GM18526 (cell line): ENCODE measurements around the gene STK39.

Source experiments
- POLR2A ChIP-seq: IDR thresholded peaks from 3 replicates; pipeline ENCODE4 v1.6.1; 2011; ENCODE audit not compliant: insufficient read length; ENCODE audit errors: extremely low read depth

Gene STK39

GRCh38 chr2:168246483-168247340, 683 bp downstream of the STK39 start:
- TF ChIP-seq POLR2A, result no peak

- TF ChIP-seq POLR2A, result no peak
Observed at GRCh38 chr2:168246072-168246482, 1.3 kb downstream of the STK39 start.

DNA sequence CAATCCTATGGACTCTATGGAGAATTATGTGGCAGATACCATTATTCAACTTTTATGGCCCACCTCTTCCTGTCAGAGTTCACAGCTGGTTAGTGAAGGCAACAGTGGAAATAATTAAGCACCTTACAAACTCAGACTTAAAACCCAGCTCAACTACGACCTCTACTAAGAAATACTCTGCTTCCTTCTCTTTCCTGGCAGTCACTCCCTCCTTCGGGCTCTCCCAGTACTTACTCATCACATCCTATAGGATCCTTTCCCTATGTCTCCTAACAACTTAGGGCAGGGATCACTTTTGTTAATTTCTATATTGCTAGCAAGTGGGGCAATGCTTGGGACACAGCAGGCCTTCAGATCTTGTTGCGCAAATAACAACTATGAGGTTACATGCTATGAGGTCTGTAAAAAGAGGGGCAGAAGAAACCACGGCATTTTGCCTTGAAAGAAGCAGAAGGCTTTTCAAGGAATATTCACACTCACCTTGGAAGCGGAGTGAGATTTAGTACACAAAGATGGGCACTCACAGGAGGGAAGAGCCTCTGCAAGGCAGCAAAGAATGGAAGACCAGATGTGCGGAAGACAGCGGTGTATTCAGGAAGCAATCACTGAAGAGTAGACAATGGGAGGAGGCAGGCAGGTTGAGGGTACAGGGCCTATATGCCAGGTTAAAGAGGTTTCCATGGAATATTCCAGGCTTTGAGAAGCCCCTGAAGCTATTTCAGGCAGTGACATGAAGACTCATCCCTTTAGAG, 2.1 kb downstream of the STK39 start:
- TF ChIP-seq POLR2A, result no peak

- no peak for TF ChIP-seq POLR2A
Observed at GRCh38 chr2:168244318-168244717, 3.1 kb downstream of the STK39 start.

DNA sequence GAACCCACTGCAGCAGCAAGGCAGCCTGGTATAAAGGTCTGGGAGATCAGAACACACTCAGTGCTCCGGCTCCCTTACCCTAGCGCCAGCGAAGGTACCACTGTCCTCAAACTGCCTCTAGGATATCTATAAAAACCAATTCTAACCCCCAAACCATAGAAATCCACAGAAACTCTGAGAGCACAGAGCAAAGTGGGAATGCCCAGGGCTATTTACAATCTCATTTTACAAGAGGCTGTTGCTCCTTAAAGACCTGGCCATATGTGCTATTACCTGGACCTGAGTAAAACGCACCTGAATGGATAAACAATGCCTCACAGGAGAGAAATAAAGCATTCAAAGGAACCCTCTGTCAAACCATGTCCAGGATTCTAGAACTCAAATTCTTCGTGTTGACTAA, 4.3 kb downstream of the STK39 start:
- TF ChIP-seq POLR2A, result no peak

DNA sequence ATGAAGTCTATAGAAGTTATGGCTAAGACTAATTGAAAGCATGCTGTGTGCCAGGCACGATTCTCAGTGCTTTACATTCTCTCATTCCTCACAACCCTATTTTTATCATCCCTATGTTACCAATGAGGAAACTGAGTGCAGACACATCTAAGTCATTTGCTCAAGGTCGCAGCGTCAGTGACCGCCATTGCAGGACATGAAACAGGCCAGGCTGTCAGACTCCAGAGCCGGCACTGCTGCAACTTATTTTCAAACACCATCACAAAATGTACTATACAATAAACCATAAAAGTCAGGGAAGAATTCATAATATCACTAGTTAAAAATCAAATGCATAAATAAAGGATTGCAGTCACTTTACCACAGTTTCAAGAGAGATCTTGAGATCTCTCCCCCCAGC, 5.6 kb downstream of the STK39 start:
- no peak for TF ChIP-seq POLR2A

GRCh38 chr2:168241208-168241607, 6.2 kb downstream of the STK39 start:
- TF ChIP-seq POLR2A, result no peak

GRCh38 chr2:168239281-168239680, 8.1 kb downstream of the STK39 start:
- no peak for TF ChIP-seq POLR2A

DNA sequence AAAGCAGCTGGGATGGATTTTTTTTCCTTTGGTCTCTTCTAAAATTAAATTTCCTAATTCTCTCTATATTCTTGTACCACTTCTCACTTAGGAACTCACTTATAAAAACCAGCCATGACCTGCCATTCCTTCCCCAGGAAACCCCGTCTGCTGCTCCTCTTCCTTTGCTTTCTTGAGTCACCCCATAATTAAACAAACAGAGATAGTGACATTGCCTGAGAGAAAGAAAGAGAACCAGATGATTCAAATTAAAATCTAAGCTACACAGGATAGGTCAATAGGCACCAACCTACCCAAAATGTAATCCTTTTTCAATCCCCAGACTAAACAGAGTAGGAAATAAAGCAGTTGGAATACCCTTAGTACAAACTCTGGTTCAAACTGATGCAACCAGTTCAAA, 9.7 kb downstream of the STK39 start:
- no peak for TF ChIP-seq POLR2A

DNA sequence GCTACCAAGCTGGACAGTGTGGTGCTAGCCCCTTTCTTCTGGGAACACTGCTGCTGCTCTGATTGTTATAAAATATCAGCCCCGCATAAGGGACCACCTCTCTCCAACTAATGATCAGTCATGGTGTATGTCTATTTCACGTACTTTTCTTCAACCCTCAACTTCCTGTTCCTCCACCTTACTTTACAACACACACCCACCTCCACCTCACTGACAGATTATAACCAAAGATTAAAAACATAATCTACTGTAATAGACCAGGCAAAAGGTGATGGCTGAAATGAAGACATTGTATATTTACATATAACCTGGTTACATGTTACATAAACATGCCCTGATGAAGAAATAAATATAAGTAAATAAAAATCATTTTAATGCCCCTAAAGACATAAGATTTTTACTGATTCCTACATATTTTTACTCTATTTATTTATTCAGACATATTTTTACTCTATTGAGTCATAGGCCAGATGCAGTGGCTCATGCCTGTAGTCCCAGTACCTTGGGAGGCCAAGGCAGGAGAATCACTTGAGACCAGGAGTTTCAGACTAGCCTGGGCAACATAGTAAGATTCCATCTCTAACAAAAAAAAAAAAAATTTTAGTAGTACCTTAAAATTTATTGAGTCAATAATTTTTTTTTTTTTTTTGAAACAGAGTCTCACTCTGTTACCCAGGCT, 12.8 kb downstream of the STK39 start:
- TF ChIP-seq POLR2A, result no peak

DNA sequence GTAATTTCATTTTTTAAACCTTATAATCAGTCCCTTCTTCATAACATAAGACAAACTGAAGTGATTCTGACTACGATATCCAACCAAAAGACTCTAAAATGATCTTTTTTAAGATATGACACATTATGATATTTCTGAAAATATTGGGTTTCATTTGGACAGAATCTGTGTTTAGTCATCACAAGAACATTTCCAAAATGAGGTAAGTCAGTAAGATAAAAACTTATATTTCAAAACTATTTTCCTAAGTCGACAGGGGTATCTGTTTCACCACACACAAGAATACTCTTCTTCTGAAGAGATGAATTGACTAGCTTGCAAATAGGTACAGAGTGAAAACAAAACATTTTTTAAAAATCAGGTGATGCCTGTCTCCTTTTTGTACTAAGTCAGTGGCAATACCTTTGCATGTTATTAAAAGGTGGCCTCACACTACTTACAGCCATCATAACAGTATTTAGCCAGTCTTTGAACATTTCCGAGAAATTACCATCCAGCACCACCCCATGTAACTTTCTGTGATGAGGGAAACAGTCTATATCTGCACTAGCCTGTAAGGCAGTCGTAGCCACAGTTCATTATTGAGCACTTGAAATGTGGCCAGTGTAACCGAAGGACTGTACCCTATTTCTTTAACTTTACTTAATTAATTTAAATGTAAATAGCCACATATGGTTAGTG, 13.5 kb downstream of the STK39 start:
- no peak for TF ChIP-seq POLR2A

GRCh38 chr2:168233166-168233565, 14.2 kb downstream of the STK39 start:
- TF ChIP-seq POLR2A, result no peak

DNA sequence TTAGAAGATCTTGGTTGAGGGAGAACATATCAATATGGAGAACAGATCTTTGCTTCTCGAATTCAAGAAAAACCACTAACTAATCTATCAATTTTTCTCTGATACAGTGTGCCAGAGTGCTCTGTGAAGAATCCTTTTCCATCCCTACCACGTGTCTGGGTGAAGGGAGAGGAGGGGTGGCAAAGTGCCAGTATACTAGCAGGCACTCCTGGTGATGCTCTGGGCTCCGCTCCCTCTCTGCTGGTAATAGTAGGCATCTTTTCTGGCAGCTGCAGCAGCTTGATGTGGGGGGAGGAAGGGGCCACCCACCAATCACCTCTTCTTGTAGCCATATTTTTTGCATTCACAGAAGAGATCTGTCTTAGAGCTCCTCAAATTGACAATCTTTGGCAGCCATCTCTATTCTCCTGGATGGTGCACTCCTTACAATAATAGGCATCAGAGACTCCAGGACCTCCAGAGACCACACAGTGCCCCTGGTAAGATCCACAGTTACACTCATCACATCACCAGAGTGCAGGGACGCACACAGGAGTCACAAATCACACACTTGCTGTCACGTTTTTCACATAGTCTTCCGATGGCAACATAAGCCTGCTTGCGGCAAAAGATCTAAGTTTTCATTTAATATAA, 15.7 kb downstream of the STK39 start:
- no peak for TF ChIP-seq POLR2A

- no peak for TF ChIP-seq POLR2A
Observed at GRCh38 chr2:168230389-168230788, 17.0 kb downstream of the STK39 start.

GRCh38 chr2:168224346-168224745, 23.0 kb downstream of the STK39 start:
- TF ChIP-seq POLR2A, result no peak
